DND-41 (cell line): ENCODE measurements around the gene DAB1.

Experiments
- ATAC-seq: fragments of 200-7000 bp; cut with Tn5 transposase; 3 replicates; pipeline ENCODE4 v1.9.1; 2021; ENCODE audit warnings: low read depth; ENCODE audit not compliant: insufficient read depth
- DNase-seq: peaks from one replicate; pipeline ENCODE4 v3.0.0-alpha.2; 2020
- H2AFZ ChIP-seq: 2 replicates; pipeline ENCODE4 v1.6.0; 2012; ENCODE audit warnings: low read depth, low read length
- H3K27ac ChIP-seq: 2 replicates; pipeline ENCODE4 v1.5.1; 2012; ENCODE audit warnings: low read length, inconsistent platforms
- H3K27me3 ChIP-seq: fragments of 200-600 bp; sonication (generic); 2 replicates; pipeline ENCODE4 v1.6.0; 2012; ENCODE audit warnings: low read length, mild to moderate bottlenecking, inconsistent platforms; ENCODE audit not compliant: insufficient read depth, poor library complexity
- H3K36me3 ChIP-seq: 2 replicates; pipeline ENCODE4 v1.5.1; 2012; ENCODE audit warnings: low read length, inconsistent platforms; ENCODE audit not compliant: insufficient read depth
- H3K4me1 ChIP-seq: 2 replicates; pipeline ENCODE4 v1.5.1; 2012; ENCODE audit warnings: mild to moderate bottlenecking, low read length; ENCODE audit not compliant: insufficient read depth
- H3K4me2 ChIP-seq: 2 replicates; pipeline ENCODE4 v1.6.0; 2012; ENCODE audit warnings: mild to moderate bottlenecking, moderate library complexity, low read length, inconsistent platforms; ENCODE audit not compliant: insufficient read depth
- H3K4me3 ChIP-seq, 2 experiments: fragments of 200-600 bp in 1 of 2; shearing (Covaris generic) in 1 of 2; 2 replicates each; pipeline ENCODE4 v1.5.1; 2012 to 2016; ENCODE audit warnings: inconsistent platforms in 2 of 2, low read length in 2 of 2, mild to moderate bottlenecking in 2 of 2, low read depth in 1 of 2, moderate library complexity in 1 of 2
- H3K79me2 ChIP-seq: 2 replicates; pipeline ENCODE4 v1.6.0; 2012; ENCODE audit warnings: low read length, inconsistent platforms; ENCODE audit not compliant: insufficient read depth
- H3K9ac ChIP-seq: 2 replicates; pipeline ENCODE4 v1.6.0; 2012; ENCODE audit warnings: low read depth, mild to moderate bottlenecking, inconsistent platforms, low read length, moderate library complexity
- H3K9me3 ChIP-seq: 2 replicates; pipeline ENCODE4 v1.5.1; 2012; ENCODE audit warnings: low read length, moderate library complexity, mild to moderate bottlenecking, inconsistent platforms; ENCODE audit not compliant: insufficient read depth, severe bottlenecking
- H4K20me1 ChIP-seq: 2 replicates; pipeline ENCODE4 v1.6.0; 2012; ENCODE audit warnings: low read length; ENCODE audit not compliant: insufficient read depth
- EZH2 ChIP-seq: IDR thresholded peaks from 3 replicates; pipeline ENCODE4 v1.6.1; 2012; ENCODE audit warnings: borderline replicate concordance, low read depth, mild to moderate bottlenecking, moderate library complexity, low read length, inconsistent platforms; ENCODE audit not compliant: severe bottlenecking
- TF ChIP-seq, protein P1 (sequence below): IDR thresholded peaks from 2 replicates; pipeline ENCODE4 v1.5.1; 2012; ENCODE audit warnings: borderline replicate concordance, low read length, moderate library complexity, mild to moderate bottlenecking; ENCODE audit not compliant: poor library complexity, severe bottlenecking; ENCODE audit errors: extremely low read depth

DAB1 gene

DNA sequence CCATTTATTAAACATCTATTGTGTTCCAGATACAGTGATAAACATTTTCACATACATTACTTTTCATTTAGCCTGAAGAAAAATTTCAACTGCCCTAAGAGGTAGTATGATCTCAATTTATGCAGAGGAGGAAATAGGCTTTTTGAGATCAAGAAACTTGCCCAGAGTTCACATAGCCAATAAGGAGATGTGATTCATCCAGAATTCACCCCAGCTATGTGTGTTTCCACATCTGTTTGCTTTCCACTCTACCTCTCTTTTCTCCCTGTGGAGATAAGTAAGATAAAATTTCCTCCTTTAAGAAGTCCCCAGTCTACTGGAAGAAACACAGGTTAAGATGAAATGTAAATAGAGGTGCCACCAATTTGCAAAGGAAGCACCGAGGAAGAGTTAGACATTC lies 258.3 kb downstream of the DAB1 start:
- ATAC-seq: no peak
- no peaks in the 10 kb centered on the region for H3K9me3 ChIP-seq
- TF ChIP-seq, protein P1, sequence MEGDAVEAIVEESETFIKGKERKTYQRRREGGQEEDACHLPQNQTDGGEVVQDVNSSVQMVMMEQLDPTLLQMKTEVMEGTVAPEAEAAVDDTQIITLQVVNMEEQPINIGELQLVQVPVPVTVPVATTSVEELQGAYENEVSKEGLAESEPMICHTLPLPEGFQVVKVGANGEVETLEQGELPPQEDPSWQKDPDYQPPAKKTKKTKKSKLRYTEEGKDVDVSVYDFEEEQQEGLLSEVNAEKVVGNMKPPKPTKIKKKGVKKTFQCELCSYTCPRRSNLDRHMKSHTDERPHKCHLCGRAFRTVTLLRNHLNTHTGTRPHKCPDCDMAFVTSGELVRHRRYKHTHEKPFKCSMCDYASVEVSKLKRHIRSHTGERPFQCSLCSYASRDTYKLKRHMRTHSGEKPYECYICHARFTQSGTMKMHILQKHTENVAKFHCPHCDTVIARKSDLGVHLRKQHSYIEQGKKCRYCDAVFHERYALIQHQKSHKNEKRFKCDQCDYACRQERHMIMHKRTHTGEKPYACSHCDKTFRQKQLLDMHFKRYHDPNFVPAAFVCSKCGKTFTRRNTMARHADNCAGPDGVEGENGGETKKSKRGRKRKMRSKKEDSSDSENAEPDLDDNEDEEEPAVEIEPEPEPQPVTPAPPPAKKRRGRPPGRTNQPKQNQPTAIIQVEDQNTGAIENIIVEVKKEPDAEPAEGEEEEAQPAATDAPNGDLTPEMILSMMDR: no peak
- TF ChIP-seq EZH2: no peak
- no peak overlapping the region for H3K27ac ChIP-seq
- no peaks in the 10 kb centered on the region for H3K36me3 ChIP-seq
- no peaks in the 10 kb centered on the region for H3K4me1 ChIP-seq
- no peaks in the 10 kb centered on the region for H3K79me2 ChIP-seq
- no peak for DNase-seq
- no peak overlapping the region for H3K4me3 ChIP-seq
- H2AFZ ChIP-seq: no peak overlapping the region
- H4K20me1 ChIP-seq: no peaks in the 10 kb centered on the region
- no peak overlapping the region for H3K4me2 ChIP-seq
- H3K9ac ChIP-seq: no peak overlapping the region
- no peaks in the 10 kb centered on the region for H3K27me3 ChIP-seq

DNA sequence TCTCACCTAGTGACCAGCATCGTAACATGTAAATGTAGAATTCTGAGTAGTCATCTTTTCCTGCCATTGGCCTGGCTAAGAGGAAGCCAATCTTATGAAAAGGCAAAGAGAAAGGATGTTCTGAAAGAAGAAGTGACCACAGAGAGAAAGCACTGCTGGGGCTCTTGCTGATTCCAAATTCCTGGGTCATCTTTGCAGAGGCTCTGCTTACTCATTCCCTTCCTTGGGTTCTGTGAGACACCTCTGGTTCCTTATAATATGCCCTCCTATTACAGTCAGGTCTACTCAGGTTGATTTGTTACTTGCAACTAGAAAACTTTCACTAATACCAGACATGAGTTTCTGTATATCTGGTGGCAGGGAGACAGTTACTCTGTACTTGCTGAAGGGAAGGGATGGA lies 259.3 kb downstream of the DAB1 start:
- Histone ChIP-seq H4K20me1 (no peaks in the 10 kb centered on the region), H3K9me3 (no peaks in the 10 kb centered on the region), H3K36me3 (no peaks in the 10 kb centered on the region), H3K27me3 (no peaks in the 10 kb centered on the region), H2AFZ (no peak overlapping the region), H3K27ac (no peak overlapping the region), H3K79me2 (no peaks in the 10 kb centered on the region), H3K4me1 (no peaks in the 10 kb centered on the region), H3K4me3 (no peak overlapping the region), H3K4me2 (no peak overlapping the region), H3K9ac (no peak overlapping the region)
- DNase-seq: no peak
- TF ChIP-seq, protein P1: no peak
- TF ChIP-seq EZH2: no peak
- ATAC-seq: no peak

DNA sequence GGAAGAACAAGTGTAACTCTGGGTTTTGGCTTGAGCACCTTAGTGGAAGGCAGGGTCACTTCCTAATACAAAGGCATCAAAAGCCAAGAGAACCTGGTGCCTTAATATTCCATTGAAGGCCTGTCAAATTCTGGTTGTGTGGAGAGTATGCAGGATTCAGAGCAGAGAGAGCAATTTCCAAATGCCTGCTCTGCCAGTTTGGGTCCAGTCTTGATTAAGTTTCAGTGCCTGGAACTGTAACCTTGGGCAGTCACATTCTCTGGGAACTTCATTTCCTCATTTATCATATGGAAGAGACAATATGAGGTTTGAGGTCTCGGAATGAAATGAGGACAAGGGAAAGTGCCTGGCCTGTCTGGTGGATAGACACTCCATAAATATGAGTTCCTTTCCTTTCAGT lies 260.1 kb downstream of the DAB1 start:
- Histone ChIP-seq H3K79me2 (no peaks in the 10 kb centered on the region), H3K36me3 (no peaks in the 10 kb centered on the region), H2AFZ (no peak overlapping the region), H3K4me2 (no peak overlapping the region), H3K9me3 (no peaks in the 10 kb centered on the region), H3K4me3 (no peak overlapping the region), H3K27ac (no peak overlapping the region), H3K4me1 (no peaks in the 10 kb centered on the region), H3K27me3 (no peaks in the 10 kb centered on the region), H3K9ac (no peak overlapping the region), H4K20me1 (no peaks in the 10 kb centered on the region)
- ATAC-seq: no peak
- no peak for DNase-seq
- TF ChIP-seq, protein P1: no peak
- TF ChIP-seq EZH2: no peak

DNA sequence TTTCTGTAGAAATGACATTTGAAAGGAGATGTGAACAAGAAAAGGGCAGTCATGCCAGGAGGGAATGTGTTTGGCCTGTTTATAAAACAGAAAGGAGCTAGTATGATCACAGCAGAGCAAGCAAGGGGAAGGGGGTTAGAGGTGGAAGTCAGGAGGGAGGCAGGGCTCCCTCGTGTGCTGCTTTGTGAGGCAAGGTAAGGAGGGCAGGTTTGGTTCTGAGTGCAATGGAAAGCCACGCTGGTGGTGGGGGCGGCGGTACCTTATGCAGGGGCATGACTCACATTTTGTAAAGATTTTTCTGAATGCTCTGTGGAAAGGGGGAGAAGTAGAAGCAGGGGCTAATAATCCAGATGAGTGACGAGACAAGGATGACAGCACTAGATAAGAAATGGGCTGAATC lies 260.5 kb downstream of the DAB1 start:
- H3K79me2 ChIP-seq: no peaks in the 10 kb centered on the region
- no peaks in the 10 kb centered on the region for H3K36me3 ChIP-seq
- DNase-seq (no peak), ATAC-seq (no peak)
- no peak overlapping the region for H2AFZ ChIP-seq
- H3K4me1 ChIP-seq: no peaks in the 10 kb centered on the region
- H3K4me3 ChIP-seq: no peak overlapping the region
- TF ChIP-seq EZH2: no peak
- TF ChIP-seq, protein P1: no peak
- no peak overlapping the region for H3K9ac ChIP-seq
- H3K27ac ChIP-seq: no peak overlapping the region
- H3K4me2 ChIP-seq: no peak overlapping the region
- no peaks in the 10 kb centered on the region for H3K27me3 ChIP-seq
- no peaks in the 10 kb centered on the region for H3K9me3 ChIP-seq
- no peaks in the 10 kb centered on the region for H4K20me1 ChIP-seq
